DND-41 (cell line): ENCODE data around the gene GRK1.

Experiments used
- CTCF ChIP-seq: IDR thresholded peaks from 2 replicates; pipeline ENCODE4 v1.5.1; 2012; ENCODE audit warnings: borderline replicate concordance, low read length, moderate library complexity, mild to moderate bottlenecking; ENCODE audit not compliant: poor library complexity, severe bottlenecking; ENCODE audit errors: extremely low read depth
- EZH2 ChIP-seq: IDR thresholded peaks from 3 replicates; pipeline ENCODE4 v1.6.1; 2012; ENCODE audit warnings: borderline replicate concordance, low read depth, mild to moderate bottlenecking, moderate library complexity, low read length, inconsistent platforms; ENCODE audit not compliant: severe bottlenecking

- no peak for TF ChIP-seq CTCF
- no peak for TF ChIP-seq EZH2
Observed at GRCh38 chr13:113748862-113749451, 81.9 kb downstream of the GRK1 start.
